ENCODE measurements around the gene PLEK2. TPM values are rescaled to one million over a fixed set of nuclear protein-coding genes. Genes with fewer than 3 reads are reported as not detected.

The PLEK2 gene
- not detected in 3 replicates for total RNA-seq
- long read RNA-seq = 0 reads

- Mint-ChIP-seq H3K4me3 (ENCODE audit: unreplicated experiment) (no peak within 1 kb of the TSS), H3K9me3 (ENCODE audit: low read depth) (no peaks in the 10 kb centered on the region), H3K27ac (ENCODE audit: unreplicated experiment) (no peak within 1 kb of the TSS), H3K36me3 (ENCODE audit: low read depth) (no peaks in the 10 kb centered on the region), H3K27me3 (ENCODE audit: low read depth) (no peaks in the 10 kb centered on the region), H3K4me1 (ENCODE audit: low read depth) (peaks cover 8% of the 10 kb centered on the region)
- TF ChIP-seq CTCF (IDR thresholded peaks at IDR 0.05) = no peak
- DNase-seq (ENCODE audit: low spot score) = no peak
These were observed at the start of gene PLEK2 for GRCh38 chr14:67411820-67412421. PLEK2 (minus strand) TSS chr14:67412165; CDS start chr14:67412059, 106 bp downstream.

- Mint-ChIP-seq H3K4me3 (ENCODE audit: unreplicated experiment) (no peak overlapping the region), H3K4me1 (ENCODE audit: low read depth) (no peaks in the 10 kb centered on the region), H3K27ac (ENCODE audit: unreplicated experiment) (no peak overlapping the region), H3K27me3 (ENCODE audit: low read depth) (peaks cover 40% of the 10 kb centered on the region), H3K36me3 (ENCODE audit: low read depth) (no peaks in the 10 kb centered on the region), H3K9me3 (ENCODE audit: low read depth) (no peaks in the 10 kb centered on the region)
- DNase-seq (ENCODE audit: low spot score) = no peak
- no peak for TF ChIP-seq CTCF (IDR thresholded peaks at IDR 0.05)
These were observed 49.5 kb upstream of the PLEK2 start for GRCh38 chr14:67461341-67461985.

GRCh38 chr14:67459336-67459735 is 47.4 kb upstream of the PLEK2 start:
- no peak for TF ChIP-seq CTCF (IDR thresholded peaks at IDR 0.05)
- no peak for DNase-seq (ENCODE audit: low spot score)
- Mint-ChIP-seq H3K4me3 (ENCODE audit: unreplicated experiment) (no peak overlapping the region), H3K4me1 (ENCODE audit: low read depth) (no peaks in the 10 kb centered on the region), H3K27ac (ENCODE audit: unreplicated experiment) (no peak overlapping the region), H3K27me3 (ENCODE audit: low read depth) (peaks cover 31% of the 10 kb centered on the region), H3K9me3 (ENCODE audit: low read depth) (no peaks in the 10 kb centered on the region), H3K36me3 (ENCODE audit: low read depth) (no peaks in the 10 kb centered on the region)

GRCh38 chr14:67457782-67458181 is 45.8 kb upstream of the PLEK2 start:
- H3K4me3 Mint-ChIP-seq (ENCODE audit: unreplicated experiment) = no peak overlapping the region
- TF ChIP-seq CTCF (IDR thresholded peaks at IDR 0.05) = no peak
- no peaks in the 10 kb centered on the region for H3K4me1 Mint-ChIP-seq (ENCODE audit: low read depth)
- peaks cover 24% of the 10 kb centered on the region for H3K27me3 Mint-ChIP-seq (ENCODE audit: low read depth)
- no peak overlapping the region for H3K27ac Mint-ChIP-seq (ENCODE audit: unreplicated experiment)
- no peak for DNase-seq (ENCODE audit: low spot score)
- no peaks in the 10 kb centered on the region for H3K9me3 Mint-ChIP-seq (ENCODE audit: low read depth)
- H3K36me3 Mint-ChIP-seq (ENCODE audit: low read depth) = no peaks in the 10 kb centered on the region

- Mint-ChIP-seq H3K4me1 (ENCODE audit: low read depth) (no peaks in the 10 kb centered on the region), H3K36me3 (ENCODE audit: low read depth) (no peaks in the 10 kb centered on the region), H3K27ac (ENCODE audit: unreplicated experiment) (no peak overlapping the region), H3K9me3 (ENCODE audit: low read depth) (no peaks in the 10 kb centered on the region), H3K27me3 (ENCODE audit: low read depth) (peaks cover 21% of the 10 kb centered on the region), H3K4me3 (ENCODE audit: unreplicated experiment) (no peak overlapping the region)
- DNase-seq (ENCODE audit: low spot score) = no peak
- no peak for TF ChIP-seq CTCF (IDR thresholded peaks at IDR 0.05)
These were observed 44.8 kb upstream of the PLEK2 start for GRCh38 chr14:67456732-67457131.
